Fibroblast of peridontal ligament (primary cell): ENCODE measurements around the gene SERPINH1.
A peak's percentile ranks its signal among the peaks of the same experiment; 100 is the strongest.

Source experiments
- DNase-seq: peaks from one replicate; pipeline ENCODE4 v3.0.0-alpha.2; 2010; ENCODE audit errors: extremely low read depth

The SERPINH1 gene

GRCh38 chr11:75554258-75555022, 7.6 kb upstream of the SERPINH1 start:
- DNase-seq: peak; percentile 100

- no peak for DNase-seq
These were observed 6.8 kb upstream of the SERPINH1 start for GRCh38 chr11:75555079-75555811.

- DNase-seq: no peak
These were observed 5.8 kb upstream of the SERPINH1 start for GRCh38 chr11:75556275-75556674.

- DNase-seq: peak; percentile 98
These were observed 4.2 kb upstream of the SERPINH1 start for GRCh38 chr11:75557666-75558494.

- peak; percentile 90 for DNase-seq
These were observed 2.9 kb upstream of the SERPINH1 start for GRCh38 chr11:75558939-75559843.

- DNase-seq: peak; percentile 45
These were observed 1.4 kb upstream of the SERPINH1 start for GRCh38 chr11:75560644-75561043.

- DNase-seq: no peak
These were observed 516 bp upstream of the SERPINH1 start for GRCh38 chr11:75561426-75562047.

GRCh38 chr11:75562836-75563484, 907 bp downstream of the SERPINH1 start:
- DNase-seq: peak; percentile 45

GRCh38 chr11:75563501-75563977, 1.5 kb downstream of the SERPINH1 start:
- DNase-seq: no peak

- DNase-seq: peak; percentile 91
These were observed 2.0 kb downstream of the SERPINH1 start for GRCh38 chr11:75563978-75564552.

- DNase-seq: peak; percentile 63
These were observed 3.3 kb downstream of the SERPINH1 start for GRCh38 chr11:75565221-75565814.

GRCh38 chr11:75565916-75566762, 4.1 kb downstream of the SERPINH1 start:
- DNase-seq: no peak

- DNase-seq: no peak
These were observed 4.8 kb downstream of the SERPINH1 start for GRCh38 chr11:75566763-75567279.

GRCh38 chr11:75567971-75568370, 5.9 kb downstream of the SERPINH1 start:
- no peak for DNase-seq

- DNase-seq: no peak
These were observed 6.7 kb downstream of the SERPINH1 start for GRCh38 chr11:75568616-75569219.

- DNase-seq: no peak
These were observed 8.6 kb downstream of the SERPINH1 start for GRCh38 chr11:75570559-75571139.

- DNase-seq: no peak
These were observed 9.6 kb downstream of the SERPINH1 start for GRCh38 chr11:75571625-75572024.
